ENCODE results near the gene KCNS1. TPM values are rescaled to one million over a fixed set of nuclear protein-coding genes. Genes with fewer than 3 reads are reported as not detected.

Gene KCNS1
- polyA plus RNA-seq, 1 donor (not counting 4 experiments of a cell fraction or from before 2014, with no cell fraction given): 1.5 TPM

DNA sequence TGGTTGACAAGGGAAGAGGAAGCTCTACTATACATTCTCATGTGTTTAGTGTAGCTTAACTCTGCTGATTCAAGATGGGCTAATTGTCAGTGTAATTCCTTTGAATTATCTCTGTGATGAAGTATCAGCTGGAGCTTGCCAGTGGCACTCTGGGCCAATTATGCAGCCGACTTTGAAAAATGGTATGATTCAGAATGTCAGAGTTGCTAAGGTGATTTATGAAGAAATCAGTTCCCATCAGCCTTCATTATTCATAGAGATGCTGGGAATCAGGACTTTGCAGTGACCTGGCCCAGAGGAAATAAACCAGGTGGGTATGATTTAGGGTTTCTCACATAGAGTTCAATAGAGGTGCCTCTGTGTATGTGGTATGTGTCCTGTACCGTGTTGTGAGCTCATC lies 33.4 kb downstream of the KCNS1 start:
- FAIRE-seq (peak; percentile 73), DNase-seq (ENCODE audit: low read depth, low spot score) (peak; percentile 54)
- peak overlapping the region; percentile 14 for H3K4me2 ChIP-seq (ENCODE audit: control insufficient read depth, extremely low read depth, insufficient read depth, low read depth, low read length)
- TF ChIP-seq, protein P1, sequence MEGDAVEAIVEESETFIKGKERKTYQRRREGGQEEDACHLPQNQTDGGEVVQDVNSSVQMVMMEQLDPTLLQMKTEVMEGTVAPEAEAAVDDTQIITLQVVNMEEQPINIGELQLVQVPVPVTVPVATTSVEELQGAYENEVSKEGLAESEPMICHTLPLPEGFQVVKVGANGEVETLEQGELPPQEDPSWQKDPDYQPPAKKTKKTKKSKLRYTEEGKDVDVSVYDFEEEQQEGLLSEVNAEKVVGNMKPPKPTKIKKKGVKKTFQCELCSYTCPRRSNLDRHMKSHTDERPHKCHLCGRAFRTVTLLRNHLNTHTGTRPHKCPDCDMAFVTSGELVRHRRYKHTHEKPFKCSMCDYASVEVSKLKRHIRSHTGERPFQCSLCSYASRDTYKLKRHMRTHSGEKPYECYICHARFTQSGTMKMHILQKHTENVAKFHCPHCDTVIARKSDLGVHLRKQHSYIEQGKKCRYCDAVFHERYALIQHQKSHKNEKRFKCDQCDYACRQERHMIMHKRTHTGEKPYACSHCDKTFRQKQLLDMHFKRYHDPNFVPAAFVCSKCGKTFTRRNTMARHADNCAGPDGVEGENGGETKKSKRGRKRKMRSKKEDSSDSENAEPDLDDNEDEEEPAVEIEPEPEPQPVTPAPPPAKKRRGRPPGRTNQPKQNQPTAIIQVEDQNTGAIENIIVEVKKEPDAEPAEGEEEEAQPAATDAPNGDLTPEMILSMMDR (optimal IDR thresholded peaks at IDR 0.05 in 1 of 3, IDR thresholded peaks at IDR 0.05 in 1 of 3, conservative IDR thresholded peaks at IDR 0.05 in 1 of 3; ENCODE audit: extremely low read depth in 1 of 3, insufficient read depth in 2 of 3, low read length in 3 of 3): no peak
- no peak for TF ChIP-seq EZH2 (IDR thresholded peaks at IDR 0.05; ENCODE audit: low read length)
- H3K36me3 ChIP-seq (ENCODE audit: control insufficient read depth in 2 of 2, extremely low read depth in 1 of 2, insufficient read depth in 2 of 2, low read length in 2 of 2): no peaks in the 10 kb centered on the region
- no peaks in the 10 kb centered on the region for H3K9me3 ChIP-seq (ENCODE audit: control insufficient read depth, low read depth, low read length)
- no peak overlapping the region for H2AFZ ChIP-seq (ENCODE audit: control insufficient read depth, low read length)
- H3K4me1 ChIP-seq (ENCODE audit: control insufficient read depth, extremely low read depth, insufficient read depth, low read length): peaks cover 25% of the 10 kb centered on the region
- peaks cover 12% of the 10 kb centered on the region for H3K79me2 ChIP-seq (ENCODE audit: control insufficient read depth, insufficient read depth, low read length)
- H3K27me3 ChIP-seq (ENCODE audit: control insufficient read depth, extremely low read depth, insufficient read depth, low read length): no peaks in the 10 kb centered on the region
- H3K9ac ChIP-seq (ENCODE audit: control insufficient read depth, extremely low read depth, insufficient read depth, low read length): no peak overlapping the region
- H3K4me3 ChIP-seq (ENCODE audit: control insufficient read depth in 2 of 3, extremely low read depth in 1 of 3, insufficient read depth in 2 of 3, low read depth in 1 of 3, low read length in 3 of 3): no peak overlapping the region
- peak overlapping the region; percentile 42 for H3K27ac ChIP-seq (ENCODE audit: control insufficient read depth, insufficient read depth, low read length)
- dilution Hi-C loops (cut with MboI; ENCODE audit: extremely low pct_ligation_motif_present, low sequenced_read_pairs): no loop called here
- no peaks in the 10 kb centered on the region for H3K9me1 ChIP-seq (ENCODE audit: control insufficient read depth, extremely low read depth, insufficient read depth, low read length)
- no peaks in the 10 kb centered on the region for H4K20me1 ChIP-seq (ENCODE audit: control insufficient read depth, extremely low read depth, insufficient read depth, low read length)

DNA sequence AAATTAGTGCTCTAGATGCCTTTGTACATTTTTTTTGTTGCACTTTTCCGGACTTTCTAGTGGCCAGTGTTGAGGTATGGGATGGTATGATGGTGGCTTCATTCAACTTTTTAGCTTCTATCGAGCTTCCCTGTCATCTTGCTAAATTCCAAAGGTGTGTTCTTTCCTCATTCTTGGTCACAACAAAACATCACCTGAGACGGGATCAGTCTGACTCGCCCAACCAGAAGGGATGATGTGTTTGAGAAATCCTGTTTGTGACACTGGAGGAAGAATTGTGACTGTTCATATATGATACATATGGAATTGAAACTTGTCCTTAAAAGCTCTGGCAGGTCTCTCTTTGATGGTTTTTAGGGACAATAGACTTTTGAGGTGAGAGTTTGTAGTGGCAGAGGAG lies 33.8 kb downstream of the KCNS1 start:
- H3K27me3 ChIP-seq (ENCODE audit: control insufficient read depth, extremely low read depth, insufficient read depth, low read length): no peaks in the 10 kb centered on the region
- H4K20me1 ChIP-seq (ENCODE audit: control insufficient read depth, extremely low read depth, insufficient read depth, low read length): no peaks in the 10 kb centered on the region
- DNase-seq (ENCODE audit: low read depth, low spot score) (no peak), FAIRE-seq (peak; percentile 51)
- H2AFZ ChIP-seq (ENCODE audit: control insufficient read depth, low read length): no peak overlapping the region
- peaks cover 28% of the 10 kb centered on the region for H3K4me1 ChIP-seq (ENCODE audit: control insufficient read depth, extremely low read depth, insufficient read depth, low read length)
- H3K9me3 ChIP-seq (ENCODE audit: control insufficient read depth, low read depth, low read length): no peaks in the 10 kb centered on the region
- no peak overlapping the region for H3K4me3 ChIP-seq (ENCODE audit: control insufficient read depth in 2 of 3, extremely low read depth in 1 of 3, insufficient read depth in 2 of 3, low read depth in 1 of 3, low read length in 3 of 3)
- TF ChIP-seq, protein P1 (optimal IDR thresholded peaks at IDR 0.05 in 1 of 3, IDR thresholded peaks at IDR 0.05 in 1 of 3, conservative IDR thresholded peaks at IDR 0.05 in 1 of 3; ENCODE audit: extremely low read depth in 1 of 3, insufficient read depth in 2 of 3, low read length in 3 of 3): no peak
- no peak for TF ChIP-seq EZH2 (IDR thresholded peaks at IDR 0.05; ENCODE audit: low read length)
- peaks cover 12% of the 10 kb centered on the region for H3K79me2 ChIP-seq (ENCODE audit: control insufficient read depth, insufficient read depth, low read length)
- dilution Hi-C loops (cut with MboI; ENCODE audit: extremely low pct_ligation_motif_present, low sequenced_read_pairs): no loop called here
- peak overlapping the region; percentile 42 for H3K27ac ChIP-seq (ENCODE audit: control insufficient read depth, insufficient read depth, low read length)
- no peak overlapping the region for H3K9ac ChIP-seq (ENCODE audit: control insufficient read depth, extremely low read depth, insufficient read depth, low read length)
- no peaks in the 10 kb centered on the region for H3K36me3 ChIP-seq (ENCODE audit: control insufficient read depth in 2 of 2, extremely low read depth in 1 of 2, insufficient read depth in 2 of 2, low read length in 2 of 2)
- no peaks in the 10 kb centered on the region for H3K9me1 ChIP-seq (ENCODE audit: control insufficient read depth, extremely low read depth, insufficient read depth, low read length)
- H3K4me2 ChIP-seq (ENCODE audit: control insufficient read depth, extremely low read depth, insufficient read depth, low read depth, low read length): peak overlapping the region; percentile 14
